HS-27A (cell line): ENCODE data around the gene VWA3B.
A peak's percentile ranks its signal among the peaks of the same experiment; 100 is the strongest.
"Not testable (repeated sequence)": the region's sequence is repeated elsewhere in the genome, so short reads cannot be mapped to it uniquely, and the experiment has no call there.

Experiments
- DNase-seq: peaks from one replicate; pipeline ENCODE4 v3.0.0-alpha.2; 2012; ENCODE audit warnings: low read depth, missing footprints

The VWA3B gene

GRCh38 chr2:98088261-98088660 lies 1.3 kb downstream of the VWA3B start:
- DNase-seq: no peak

- DNase-seq: no peak
Measured at GRCh38 chr2:98089941-98090340, 3.0 kb downstream of the VWA3B start.

- DNase-seq: no peak
Measured at GRCh38 chr2:98090951-98091350, 4.0 kb downstream of the VWA3B start.

- DNase-seq: no peak
Measured at GRCh38 chr2:98091738-98092137, 4.8 kb downstream of the VWA3B start.

GRCh38 chr2:98093146-98093545 lies 6.2 kb downstream of the VWA3B start:
- DNase-seq: no peak

GRCh38 chr2:98093611-98094010 lies 6.6 kb downstream of the VWA3B start:
- no peak for DNase-seq

- DNase-seq: no peak
Measured at GRCh38 chr2:98099939-98100743, 13.2 kb downstream of the VWA3B start.

- DNase-seq: not testable (repeated sequence)
Measured at GRCh38 chr2:98102315-98102714, 15.3 kb downstream of the VWA3B start.

- no peak for DNase-seq
Measured at GRCh38 chr2:98102878-98103277, 15.9 kb downstream of the VWA3B start.

- no peak for DNase-seq
Measured at GRCh38 chr2:98108110-98108509, 21.1 kb downstream of the VWA3B start.

- no peak for DNase-seq
Measured at GRCh38 chr2:98110741-98111140, 23.8 kb downstream of the VWA3B start.

- DNase-seq: no peak
Measured at GRCh38 chr2:98114643-98115330, 27.8 kb downstream of the VWA3B start.

- peak; percentile 51 for DNase-seq
Measured at GRCh38 chr2:98118161-98118560, 31.2 kb downstream of the VWA3B start.

- DNase-seq: no peak
Measured at GRCh38 chr2:98118852-98119251, 31.9 kb downstream of the VWA3B start.

- no peak for DNase-seq
Measured at GRCh38 chr2:98121149-98121548, 34.2 kb downstream of the VWA3B start.

GRCh38 chr2:98122524-98122923 lies 35.6 kb downstream of the VWA3B start:
- DNase-seq: no peak

GRCh38 chr2:98123286-98123685 lies 36.3 kb downstream of the VWA3B start:
- no peak for DNase-seq

GRCh38 chr2:98126061-98126460 lies 39.1 kb downstream of the VWA3B start:
- no peak for DNase-seq

- DNase-seq: no peak
Measured at GRCh38 chr2:98127229-98127989, 40.4 kb downstream of the VWA3B start.

- no peak for DNase-seq
Measured at GRCh38 chr2:98128556-98129109, 41.7 kb downstream of the VWA3B start.

GRCh38 chr2:98130073-98130472 lies 43.1 kb downstream of the VWA3B start:
- not testable (repeated sequence) for DNase-seq
